DND-41 (cell line): ENCODE results near the gene ADARB2.

Experiments used
- CTCF ChIP-seq: IDR thresholded peaks from 2 replicates; pipeline ENCODE4 v1.5.1; 2012; ENCODE audit warnings: borderline replicate concordance, low read length, moderate library complexity, mild to moderate bottlenecking; ENCODE audit not compliant: poor library complexity, severe bottlenecking; ENCODE audit errors: extremely low read depth
- EZH2 ChIP-seq: IDR thresholded peaks from 3 replicates; pipeline ENCODE4 v1.6.1; 2012; ENCODE audit warnings: borderline replicate concordance, low read depth, mild to moderate bottlenecking, moderate library complexity, low read length, inconsistent platforms; ENCODE audit not compliant: severe bottlenecking

GRCh38 chr10:1610986-1611770 lies 126.1 kb downstream of the ADARB2 start:
- no peak for TF ChIP-seq EZH2
- no peak for TF ChIP-seq CTCF
